Small intestine (tissue), 7 donors: ENCODE measurements around the gene TSPAN3. TPM values are rescaled to one million over a fixed set of nuclear protein-coding genes. Genes with fewer than 3 reads are reported as not detected.

Source experiments
- DNase-seq, 2 donors: peaks; one replicate each; pipeline versions ENCODE4 v3.0.0 to v3.0.0-alpha.2; 2013
- FAIRE-seq: peaks from 2 replicates; lab custom pipeline; 2012; peaks lifted over from hg19 to GRCh38; lab: Jason Lieb, UNC
- H3K27ac ChIP-seq, 3 donors: one replicate each; pipeline ENCODE4 v1.5.1; 2013; ENCODE audit warnings: low read length in 2 of 3, mild to moderate bottlenecking in 2 of 3, control low read depth in 1 of 3, inconsistent platforms in 1 of 3, low read depth in 1 of 3, moderate library complexity in 1 of 3
- H3K27me3 ChIP-seq, 3 donors: one replicate each; pipeline ENCODE4 v1.6.1; 2013; ENCODE audit warnings: low read length in 3 of 3, inconsistent platforms in 1 of 3; ENCODE audit not compliant: control insufficient read depth in 3 of 3, insufficient read depth in 3 of 3
- H3K36me3 ChIP-seq, 3 donors: one replicate each; pipeline ENCODE4 v1.6.1; 2013; ENCODE audit warnings: low read length in 3 of 3, inconsistent platforms in 1 of 3, low read depth in 1 of 3, mild to moderate bottlenecking in 1 of 3, moderate library complexity in 1 of 3; ENCODE audit not compliant: control insufficient read depth in 3 of 3, insufficient read depth in 2 of 3
- H3K4me1 ChIP-seq, 3 donors: one replicate each; pipeline ENCODE4 v1.6.1; 2013; ENCODE audit warnings: low read length in 2 of 3, inconsistent platforms in 1 of 3, low read depth in 1 of 3, mild to moderate bottlenecking in 1 of 3, moderate library complexity in 1 of 3; ENCODE audit not compliant: control insufficient read depth in 3 of 3, insufficient read depth in 2 of 3
- H3K4me3 ChIP-seq, 3 donors: one replicate each; pipeline ENCODE4 v1.5.1; 2013; ENCODE audit warnings: low read length in 3 of 3, control low read depth in 1 of 3, inconsistent platforms in 1 of 3, low read depth in 1 of 3, mild to moderate bottlenecking in 1 of 3, moderate library complexity in 1 of 3
- H3K9me3 ChIP-seq, 2 donors: one replicate each; pipeline ENCODE4 v1.6.1; 2013; ENCODE audit warnings: low read depth in 1 of 2, low read length in 1 of 2; ENCODE audit not compliant: control insufficient read depth in 2 of 2, insufficient read depth in 1 of 2
- WGBS, 3 donors: extraction: QIAGEN DNeasy Blood & Tissue Kit; methylation state at CpG; one replicate each; pipeline ENCODE4 v1.1.7; 2013; 5-methylcytosine and 5-hydroxymethylcytosine counted together
- polyA plus RNA-seq, 4 donors: library from polyadenylated mRNA; stranded (reverse) in 3 of 4; unstranded in 1 of 4; fragments of 200-250 nt in 3 of 4; fragments of 120-200 nt in 1 of 4; gene quantifications; one replicate each; pipeline versions ENCODE4 v1.2.1 to v1.2.3, GENCODE V29; 2013
- donor health status: healthy with polysubstance abuse.
- donor health status: control.
- donor health status: control.
- donor health status: Bipolar disorder and iron deficiency.
- donor health status: healthy.

TSPAN3 gene
- polyA plus RNA-seq, 4 donors = 263 to 628 (median 343) TPM

DNA sequence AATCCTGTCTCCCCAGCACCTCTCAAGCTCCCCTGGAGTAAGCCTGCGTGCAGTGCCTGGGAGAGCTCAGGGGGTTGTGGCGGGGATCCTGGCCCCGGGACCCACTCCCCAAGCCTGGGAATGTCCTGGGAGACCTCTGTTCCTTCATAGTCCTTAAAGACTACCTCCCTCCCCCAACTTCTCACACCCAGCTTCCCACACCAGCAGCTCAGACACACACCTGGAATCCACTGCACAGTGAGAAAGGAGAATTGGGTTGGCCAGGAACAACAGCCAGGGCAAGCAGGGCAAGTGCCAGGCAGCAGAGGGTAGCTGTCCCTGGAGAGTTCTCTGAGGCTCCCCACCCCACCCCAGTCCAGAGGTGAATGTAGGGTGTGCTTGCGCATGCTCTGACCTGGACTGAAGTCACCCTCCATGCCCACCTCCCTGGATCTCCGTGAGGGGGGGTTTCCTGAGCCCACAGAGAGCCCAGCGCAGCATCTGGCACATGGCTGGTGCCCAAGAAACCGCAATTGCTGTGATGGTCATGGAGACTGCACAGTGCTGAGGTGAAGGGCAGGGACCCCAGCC is 53.7 kb downstream of the TSPAN3 start:
- FAIRE-seq (no peak), DNase-seq (peak in 1 of 2 donors; percentile 62)
- 53 to 79% (median 54%) methylated on average over 7 of the region's 7 CpGs for WGBS, 3 donors
- H3K27ac ChIP-seq = no peak overlapping the region
- no peak overlapping the region for H3K4me3 ChIP-seq
- H3K27me3 ChIP-seq = peaks cover 0 to 2% (median 0%) of the 10 kb centered on the region in 3 donors
- no peaks in the 10 kb centered on the region for H3K4me1 ChIP-seq
- H3K9me3 ChIP-seq = no peaks in the 10 kb centered on the region
- no peaks in the 10 kb centered on the region for H3K36me3 ChIP-seq

DNA sequence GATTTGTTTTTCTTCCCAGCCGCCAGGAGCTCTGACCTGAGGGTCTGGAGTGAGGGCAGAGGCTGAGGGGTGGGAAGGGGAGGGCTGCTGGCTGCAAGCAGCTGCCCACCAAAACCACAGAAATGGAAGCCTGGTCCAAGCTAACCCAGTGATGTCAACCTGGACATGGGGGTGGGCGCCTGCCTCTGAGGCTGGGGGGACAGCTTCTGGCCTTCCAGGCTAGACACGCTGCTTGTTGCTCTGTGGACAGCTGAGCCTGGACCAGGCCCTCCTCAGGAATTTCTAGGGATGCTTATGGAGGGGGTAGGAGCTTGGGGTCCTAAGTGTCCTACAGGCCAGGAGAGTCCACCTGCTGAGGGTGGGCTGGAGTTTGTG is 54.6 kb downstream of the TSPAN3 start:
- no peaks in the 10 kb centered on the region for H3K36me3 ChIP-seq
- no peak overlapping the region for H3K27ac ChIP-seq
- WGBS, 3 donors = 89 to 100% (median 89%) methylated on average over 3 of the region's 3 CpGs
- DNase-seq (no peak), FAIRE-seq (no peak)
- H3K9me3 ChIP-seq = no peaks in the 10 kb centered on the region
- H3K4me1 ChIP-seq = no peaks in the 10 kb centered on the region
- H3K27me3 ChIP-seq = peaks cover 0 to 2% (median 0%) of the 10 kb centered on the region in 3 donors
- no peak overlapping the region for H3K4me3 ChIP-seq

- DNase-seq (no peak), FAIRE-seq (no peak)
- Histone ChIP-seq H3K36me3 (no peaks in the 10 kb centered on the region), H3K27ac (no peak overlapping the region), H3K9me3 (no peaks in the 10 kb centered on the region), H3K27me3 (peaks cover 0 to 2% (median 0%) of the 10 kb centered on the region in 3 donors), H3K4me3 (no peak overlapping the region), H3K4me1 (no peaks in the 10 kb centered on the region)
- 60 to 85% (median 76%) methylated on average over 21 of the region's 21 CpGs for WGBS, 3 donors
Observed at GRCh38 chr15:77015646-77016320, 55.1 kb downstream of the TSPAN3 start.

DNA sequence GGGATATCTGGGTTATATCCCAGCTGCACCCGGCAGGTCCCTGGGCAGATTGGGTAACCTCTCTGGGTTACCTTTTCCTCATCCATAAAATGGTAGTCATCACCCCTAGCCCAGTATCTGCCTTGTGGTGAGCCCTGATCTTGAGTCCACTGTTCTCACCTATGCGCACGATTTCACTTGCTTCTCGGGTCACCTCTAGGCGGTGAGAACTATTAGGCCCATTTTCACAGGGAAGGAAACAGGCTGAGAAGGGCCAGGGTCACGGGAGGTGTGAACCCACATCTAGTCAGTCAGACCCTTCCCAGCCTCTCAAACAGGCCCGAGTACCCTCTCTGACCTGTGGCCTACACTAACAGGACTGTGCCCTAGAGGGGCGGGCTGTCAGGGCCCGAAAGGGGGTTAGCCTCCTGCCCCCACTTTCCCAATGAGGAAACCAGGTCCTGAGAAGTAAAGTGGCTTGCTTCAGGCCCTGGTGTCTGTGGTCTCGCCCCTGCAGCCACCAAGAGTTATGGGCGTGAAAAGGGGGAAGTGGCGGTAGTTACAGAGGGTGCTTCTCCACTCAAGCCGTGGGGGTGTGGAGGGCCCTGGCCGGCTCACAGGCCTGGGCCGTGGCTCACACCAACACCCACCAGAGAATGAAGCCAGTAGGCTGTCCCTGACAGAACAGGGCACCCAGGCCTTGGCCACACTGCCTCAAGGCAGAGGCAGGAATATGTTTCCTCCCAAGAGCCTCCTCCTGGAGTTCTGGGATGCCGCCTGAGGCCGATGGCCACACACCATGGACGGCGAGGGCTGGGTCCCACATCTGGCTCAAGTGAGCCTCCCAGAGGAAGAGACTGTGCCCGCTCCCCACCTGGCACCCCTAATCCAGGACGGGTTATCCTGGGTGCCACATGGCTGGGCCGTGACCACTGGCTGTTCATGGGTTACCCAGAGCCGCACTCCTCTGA is 56.5 kb downstream of the TSPAN3 start:
- DNase-seq (no peak), FAIRE-seq (no peak)
- Histone ChIP-seq H3K4me3 (no peak overlapping the region), H3K9me3 (no peaks in the 10 kb centered on the region), H3K27ac (peak overlapping the region in 2 of 3 donors; percentile 29 to 42), H3K4me1 (no peaks in the 10 kb centered on the region), H3K27me3 (peaks cover 0 to 2% (median 0%) of the 10 kb centered on the region in 3 donors), H3K36me3 (no peaks in the 10 kb centered on the region)
- WGBS, 3 donors = 72 to 80% (median 77%) methylated on average over 23 of the region's 23 CpGs

GRCh38 chr15:77013776-77014131 is 57.2 kb downstream of the TSPAN3 start:
- Histone ChIP-seq H3K27ac (peak overlapping the region in 2 of 3 donors; percentile 42 to 69), H3K9me3 (no peaks in the 10 kb centered on the region), H3K4me3 (no peak overlapping the region), H3K4me1 (no peaks in the 10 kb centered on the region), H3K36me3 (no peaks in the 10 kb centered on the region), H3K27me3 (peaks cover 0 to 2% (median 0%) of the 10 kb centered on the region in 3 donors)
- 26 to 56% (median 45%) methylated on average over 6 of the region's 6 CpGs for WGBS, 3 donors
- no peak for FAIRE-seq
- peak in 1 of 2 donors; percentile 63 for DNase-seq

GRCh38 chr15:77012868-77013267 is 58.0 kb downstream of the TSPAN3 start:
- no peak overlapping the region for H3K4me3 ChIP-seq
- H3K9me3 ChIP-seq = no peaks in the 10 kb centered on the region
- FAIRE-seq (no peak), DNase-seq (no peak)
- 54 to 59% (median 56%) methylated on average over 4 of the region's 4 CpGs for WGBS, 3 donors
- H3K27ac ChIP-seq = peak overlapping the region in 2 of 3 donors; percentile 2 to 55
- peaks cover 0 to 2% (median 0%) of the 10 kb centered on the region in 3 donors for H3K27me3 ChIP-seq
- H3K36me3 ChIP-seq = no peaks in the 10 kb centered on the region
- H3K4me1 ChIP-seq = no peaks in the 10 kb centered on the region

- Histone ChIP-seq H3K27ac (peak overlapping the region in 2 of 3 donors; percentile 2 to 55), H3K4me3 (no peak overlapping the region), H3K4me1 (no peaks in the 10 kb centered on the region), H3K9me3 (no peaks in the 10 kb centered on the region), H3K36me3 (no peaks in the 10 kb centered on the region), H3K27me3 (peaks cover 0 to 2% (median 0%) of the 10 kb centered on the region in 3 donors)
- 91 to 95% (median 94%) methylated on average over 3 of the region's 3 CpGs for WGBS, 3 donors
- no peak for DNase-seq
- FAIRE-seq = no peak
Observed at GRCh38 chr15:77012117-77012712, 58.7 kb downstream of the TSPAN3 start.

- Histone ChIP-seq H3K4me1 (no peaks in the 10 kb centered on the region), H3K4me3 (no peak overlapping the region), H3K9me3 (no peaks in the 10 kb centered on the region), H3K27ac (peak overlapping the region in 1 of 3 donors; percentile 17), H3K36me3 (no peaks in the 10 kb centered on the region), H3K27me3 (peaks cover 0 to 2% (median 0%) of the 10 kb centered on the region in 3 donors)
- no peak for DNase-seq
- no peak for FAIRE-seq
- WGBS, 3 donors = 73 to 88% (median 76%) methylated on average over 4 of the region's 4 CpGs
Observed at GRCh38 chr15:77010857-77011256, 60.1 kb downstream of the TSPAN3 start.
